Neural crest cell (in vitro differentiated cells): Measurements from ENCODE around the gene FRMD5. TPM values are rescaled to one million over a fixed set of nuclear protein-coding genes. Genes with fewer than 3 reads are reported as not detected.
A peak's percentile ranks its signal among the peaks of the same experiment; 100 is the strongest.

Experiments
- DNase-seq: peaks from one replicate; pipeline ENCODE4 v3.0.0; 2021; ENCODE audit warnings: low read depth, mixed read lengths, low spot score
- H3K27ac Mint-ChIP-seq: one replicate; pipeline ENCODE4 v1.8.0; 2021; ENCODE audit warnings: mild to moderate bottlenecking, mixed read lengths; ENCODE audit not compliant: unreplicated experiment
- H3K27me3 Mint-ChIP-seq: 2 replicates; pipeline ENCODE4 v1.8.0; 2021; ENCODE audit warnings: low read depth, mild to moderate bottlenecking, mixed read lengths
- H3K36me3 Mint-ChIP-seq: 2 replicates; pipeline ENCODE4 v1.8.0; 2021; ENCODE audit warnings: low read depth, mild to moderate bottlenecking, mixed read lengths
- H3K4me1 Mint-ChIP-seq: 2 replicates; pipeline ENCODE4 v1.8.0; 2021; ENCODE audit warnings: mixed read lengths
- H3K4me3 Mint-ChIP-seq: one replicate; pipeline ENCODE4 v1.8.0; 2021; ENCODE audit warnings: mild to moderate bottlenecking, mixed read lengths
- H3K9me3 Mint-ChIP-seq: 2 replicates; pipeline ENCODE4 v1.8.0; 2021; ENCODE audit warnings: mixed read lengths
- CTCF ChIP-seq: fragments of 200-600 bp; sonication (generic); conservative IDR thresholded peaks from 2 replicates; pipeline ENCODE4 v1.5.0; 2021; ENCODE audit warnings: antibody characterized with exemption, mild to moderate bottlenecking
- total RNA-seq: library from RNA; stranded (reverse); gene quantifications from 2 replicates; pipeline ENCODE4 v1.2.1, GENCODE V29; 2021

FRMD5 gene
- total RNA-seq, 1 donor from 2014 or later: 4.3 TPM

GRCh38 chr15:44069489-44069888 is 125.6 kb downstream of the FRMD5 start:
- Mint-ChIP-seq H3K36me3 (no peaks in the 10 kb centered on the region), H3K9me3 (no peaks in the 10 kb centered on the region), H3K27me3 (no peaks in the 10 kb centered on the region), H3K27ac (no peak overlapping the region), H3K4me3 (no peak overlapping the region), H3K4me1 (no peaks in the 10 kb centered on the region)
- no peak for TF ChIP-seq CTCF
- no peak for DNase-seq

GRCh38 chr15:44068347-44068746 is 126.7 kb downstream of the FRMD5 start:
- no peak for DNase-seq
- Mint-ChIP-seq H3K4me1 (no peaks in the 10 kb centered on the region), H3K4me3 (no peak overlapping the region), H3K36me3 (no peaks in the 10 kb centered on the region), H3K9me3 (no peaks in the 10 kb centered on the region), H3K27me3 (no peaks in the 10 kb centered on the region), H3K27ac (no peak overlapping the region)
- no peak for TF ChIP-seq CTCF

GRCh38 chr15:44066211-44066827 is 128.8 kb downstream of the FRMD5 start:
- peak; percentile 20 for DNase-seq
- Mint-ChIP-seq H3K4me1 (no peaks in the 10 kb centered on the region), H3K27me3 (no peaks in the 10 kb centered on the region), H3K4me3 (no peak overlapping the region), H3K9me3 (no peaks in the 10 kb centered on the region), H3K27ac (no peak overlapping the region), H3K36me3 (no peaks in the 10 kb centered on the region)
- peak; percentile 85 for TF ChIP-seq CTCF

GRCh38 chr15:44064706-44065105 is 130.4 kb downstream of the FRMD5 start:
- no peak for TF ChIP-seq CTCF
- no peaks in the 10 kb centered on the region for H3K36me3 Mint-ChIP-seq
- no peaks in the 10 kb centered on the region for H3K27me3 Mint-ChIP-seq
- H3K9me3 Mint-ChIP-seq: no peaks in the 10 kb centered on the region
- no peaks in the 10 kb centered on the region for H3K4me1 Mint-ChIP-seq
- no peak for DNase-seq
- no peak overlapping the region for H3K27ac Mint-ChIP-seq
- no peak overlapping the region for H3K4me3 Mint-ChIP-seq

- H3K9me3 Mint-ChIP-seq: no peaks in the 10 kb centered on the region
- no peak overlapping the region for H3K27ac Mint-ChIP-seq
- no peak overlapping the region for H3K4me3 Mint-ChIP-seq
- TF ChIP-seq CTCF: no peak
- H3K36me3 Mint-ChIP-seq: no peaks in the 10 kb centered on the region
- H3K4me1 Mint-ChIP-seq: no peaks in the 10 kb centered on the region
- DNase-seq: no peak
- peaks cover 3% of the 10 kb centered on the region for H3K27me3 Mint-ChIP-seq
These were observed 136.9 kb downstream of the FRMD5 start for GRCh38 chr15:44058126-44058525.

GRCh38 chr15:44045661-44046060 is 149.4 kb downstream of the FRMD5 start:
- Mint-ChIP-seq H3K4me1 (no peaks in the 10 kb centered on the region), H3K9me3 (peaks cover 4% of the 10 kb centered on the region), H3K4me3 (no peak overlapping the region), H3K36me3 (peaks cover 13% of the 10 kb centered on the region), H3K27ac (no peak overlapping the region), H3K27me3 (no peaks in the 10 kb centered on the region)
- no peak for TF ChIP-seq CTCF
- DNase-seq: no peak
